Neutrophil (primary cell): Measurements from ENCODE around the gene CD8B.

ENCODE experiments used
- H3K27ac ChIP-seq: fragments of 200-600 bp; sonication (generic); 2 replicates; pipeline ENCODE4 v1.5.1; 2016; ENCODE audit warnings: mild to moderate bottlenecking, moderate library complexity
- H3K27me3 ChIP-seq: fragments of 200-600 bp; sonication (generic); 2 replicates; pipeline ENCODE4 v1.6.0; 2016; ENCODE audit warnings: mild to moderate bottlenecking
- H3K36me3 ChIP-seq: fragments of 200-600 bp; sonication (generic); 2 replicates; pipeline ENCODE4 v1.5.1; 2017
- H3K4me1 ChIP-seq, 2 experiments: fragments of 200-600 bp in 1 of 2; sonication (generic) in 1 of 2; 1 replicate in 1 of 2; 2 replicates in 1 of 2; pipeline versions ENCODE4 v1.5.1 to v1.6.1; 2013 to 2016; ENCODE audit warnings: low read depth in 1 of 2, low read length in 1 of 2, mild to moderate bottlenecking in 1 of 2, moderate library complexity in 1 of 2; ENCODE audit not compliant: control insufficient read depth in 1 of 2, insufficient read depth in 1 of 2
- H3K4me3 ChIP-seq, 2 experiments: fragments of 200-600 bp in 1 of 2; sonication (generic) in 1 of 2; 1 replicate in 1 of 2; 2 replicates in 1 of 2; pipeline ENCODE4 v1.5.1; 2013 to 2016; ENCODE audit warnings: low read depth in 1 of 2, low read length in 1 of 2, mild to moderate bottlenecking in 1 of 2, moderate library complexity in 1 of 2
- H3K9me3 ChIP-seq: fragments of 200-600 bp; sonication (generic); 2 replicates; pipeline ENCODE4 v1.5.1; 2016
- TF ChIP-seq, protein P1 (sequence below): fragments of 200-600 bp; sonication (generic); IDR thresholded peaks from 2 replicates; pipeline ENCODE4 v1.5.1; 2016; ENCODE audit warnings: antibody characterized with exemption

CD8B gene

GRCh38 chr2:86806059-86806857 is 55.4 kb downstream of the CD8B start:
- peaks cover 22 to 26% of the 10 kb centered on the region in 2 experiments for H3K4me1 ChIP-seq
- TF ChIP-seq, protein P1, sequence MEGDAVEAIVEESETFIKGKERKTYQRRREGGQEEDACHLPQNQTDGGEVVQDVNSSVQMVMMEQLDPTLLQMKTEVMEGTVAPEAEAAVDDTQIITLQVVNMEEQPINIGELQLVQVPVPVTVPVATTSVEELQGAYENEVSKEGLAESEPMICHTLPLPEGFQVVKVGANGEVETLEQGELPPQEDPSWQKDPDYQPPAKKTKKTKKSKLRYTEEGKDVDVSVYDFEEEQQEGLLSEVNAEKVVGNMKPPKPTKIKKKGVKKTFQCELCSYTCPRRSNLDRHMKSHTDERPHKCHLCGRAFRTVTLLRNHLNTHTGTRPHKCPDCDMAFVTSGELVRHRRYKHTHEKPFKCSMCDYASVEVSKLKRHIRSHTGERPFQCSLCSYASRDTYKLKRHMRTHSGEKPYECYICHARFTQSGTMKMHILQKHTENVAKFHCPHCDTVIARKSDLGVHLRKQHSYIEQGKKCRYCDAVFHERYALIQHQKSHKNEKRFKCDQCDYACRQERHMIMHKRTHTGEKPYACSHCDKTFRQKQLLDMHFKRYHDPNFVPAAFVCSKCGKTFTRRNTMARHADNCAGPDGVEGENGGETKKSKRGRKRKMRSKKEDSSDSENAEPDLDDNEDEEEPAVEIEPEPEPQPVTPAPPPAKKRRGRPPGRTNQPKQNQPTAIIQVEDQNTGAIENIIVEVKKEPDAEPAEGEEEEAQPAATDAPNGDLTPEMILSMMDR, result no peak
- no peak overlapping the region for H3K4me3 ChIP-seq
- H3K36me3 ChIP-seq, result no peaks in the 10 kb centered on the region
- H3K9me3 ChIP-seq, result no peaks in the 10 kb centered on the region
- no peak overlapping the region for H3K27ac ChIP-seq
- peaks cover 80% of the 10 kb centered on the region for H3K27me3 ChIP-seq

DNA sequence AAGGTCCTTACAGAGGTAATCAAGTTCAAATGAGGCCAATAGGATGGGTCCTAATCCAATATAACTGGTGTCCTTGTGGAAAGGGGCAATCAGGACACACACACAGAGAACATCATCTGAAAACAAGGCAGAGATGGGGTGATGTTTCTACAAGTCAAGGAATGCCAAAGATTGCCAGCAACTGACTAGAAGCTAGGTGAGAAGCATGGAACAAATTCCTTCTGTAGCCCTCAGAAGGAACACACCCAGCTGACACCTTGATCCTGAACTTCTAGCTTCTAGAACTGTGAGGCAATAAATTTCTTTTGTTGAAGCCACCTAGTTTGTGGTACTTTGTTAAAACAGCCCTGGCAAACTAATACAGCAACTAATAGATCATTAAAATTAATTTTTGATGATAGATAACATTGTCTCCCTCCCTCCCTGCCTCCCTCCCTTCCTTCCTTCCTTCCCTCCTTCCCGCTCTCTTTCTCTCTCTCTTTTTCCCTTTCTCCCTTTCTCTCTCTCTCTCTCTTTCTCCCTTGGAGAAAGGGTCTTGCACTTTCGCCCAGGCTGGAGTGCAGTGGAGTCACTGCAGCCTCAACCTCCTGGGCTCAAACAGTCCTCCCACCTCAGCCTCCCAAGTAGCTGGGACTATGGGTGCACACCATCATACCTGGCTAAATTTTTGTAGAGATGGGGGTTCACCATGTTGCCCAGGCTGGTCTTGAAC is 60.7 kb downstream of the CD8B start:
- Histone ChIP-seq H3K36me3 (no peaks in the 10 kb centered on the region), H3K27ac (no peak overlapping the region), H3K4me1 (no peaks in the 10 kb centered on the region), H3K9me3 (peaks cover 11% of the 10 kb centered on the region), H3K4me3 (no peak overlapping the region), H3K27me3 (peaks cover 37% of the 10 kb centered on the region)
- TF ChIP-seq, protein P1, result no peak

GRCh38 chr2:86794861-86795260 is 66.8 kb downstream of the CD8B start:
- TF ChIP-seq, protein P1, result no peak
- peaks cover 51% of the 10 kb centered on the region for H3K27me3 ChIP-seq
- H3K4me1 ChIP-seq, result peaks cover 11 to 18% of the 10 kb centered on the region in 2 experiments
- H3K27ac ChIP-seq, result no peak overlapping the region
- no peaks in the 10 kb centered on the region for H3K36me3 ChIP-seq
- H3K4me3 ChIP-seq, result no peak overlapping the region
- H3K9me3 ChIP-seq, result peaks cover 11% of the 10 kb centered on the region

- Histone ChIP-seq H3K9me3 (peaks cover 11% of the 10 kb centered on the region), H3K27me3 (peaks cover 62% of the 10 kb centered on the region), H3K4me3 (no peak overlapping the region), H3K36me3 (no peaks in the 10 kb centered on the region), H3K27ac (no peak overlapping the region), H3K4me1 (peaks cover 14 to 22% of the 10 kb centered on the region in 2 experiments)
- TF ChIP-seq, protein P1, result no peak
Observed at GRCh38 chr2:86793752-86794151, 67.9 kb downstream of the CD8B start.

GRCh38 chr2:86791573-86791972 is 70.1 kb downstream of the CD8B start:
- Histone ChIP-seq H3K4me3 (no peak overlapping the region), H3K27ac (no peak overlapping the region), H3K36me3 (no peaks in the 10 kb centered on the region), H3K4me1 (peaks cover 14 to 22% of the 10 kb centered on the region in 2 experiments), H3K27me3 (peaks cover 82% of the 10 kb centered on the region), H3K9me3 (peaks cover 3% of the 10 kb centered on the region)
- TF ChIP-seq, protein P1, result no peak
